Activated T-cell treated with anti-CD3 and anti-CD28 coated beads for 48 hours (primary cell): ENCODE results near the gene AGGF1.
"Not testable (repeated sequence)": the region's sequence is repeated elsewhere in the genome, so short reads cannot be mapped to it uniquely, and the experiment has no call there.

Source experiments
- DNase-seq: peaks from one replicate; pipeline ENCODE4 v3.0.0-alpha.2; 2020; ENCODE audit warnings: low read depth

The AGGF1 gene

GRCh38 chr5:77030097-77031071 lies at the start of gene AGGF1:
AGGF1 (plus strand) TSS chr5:77030404; CDS start chr5:77030767, 363 bp downstream.
- peak; percentile 87 for DNase-seq

- no peak for DNase-seq
Observed at GRCh38 chr5:76980518-76981144, 49.6 kb upstream of the AGGF1 start.

DNA sequence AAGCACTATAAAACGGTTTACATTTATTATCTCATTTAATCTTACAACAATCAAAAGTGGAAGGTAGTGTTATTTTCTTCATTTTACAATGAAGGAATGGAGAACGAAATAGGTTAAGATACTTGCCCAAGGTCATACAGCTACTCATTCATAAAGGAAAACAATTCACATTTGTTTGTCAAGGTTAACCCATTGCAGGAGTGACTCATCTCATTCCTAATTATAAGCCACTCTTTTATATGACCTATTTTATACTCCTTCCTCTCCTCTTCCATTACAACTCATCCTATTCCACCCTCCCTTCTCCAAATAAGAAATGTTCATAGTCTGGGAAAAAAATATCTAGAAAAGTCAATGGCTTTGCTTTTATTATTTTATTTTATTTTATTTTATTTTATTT lies 47.8 kb upstream of the AGGF1 start:
- no peak for DNase-seq

GRCh38 chr5:76983468-76983867 lies 46.7 kb upstream of the AGGF1 start:
- DNase-seq = no peak

- no peak for DNase-seq
Observed at GRCh38 chr5:76986825-76987526, 43.2 kb upstream of the AGGF1 start.

DNA sequence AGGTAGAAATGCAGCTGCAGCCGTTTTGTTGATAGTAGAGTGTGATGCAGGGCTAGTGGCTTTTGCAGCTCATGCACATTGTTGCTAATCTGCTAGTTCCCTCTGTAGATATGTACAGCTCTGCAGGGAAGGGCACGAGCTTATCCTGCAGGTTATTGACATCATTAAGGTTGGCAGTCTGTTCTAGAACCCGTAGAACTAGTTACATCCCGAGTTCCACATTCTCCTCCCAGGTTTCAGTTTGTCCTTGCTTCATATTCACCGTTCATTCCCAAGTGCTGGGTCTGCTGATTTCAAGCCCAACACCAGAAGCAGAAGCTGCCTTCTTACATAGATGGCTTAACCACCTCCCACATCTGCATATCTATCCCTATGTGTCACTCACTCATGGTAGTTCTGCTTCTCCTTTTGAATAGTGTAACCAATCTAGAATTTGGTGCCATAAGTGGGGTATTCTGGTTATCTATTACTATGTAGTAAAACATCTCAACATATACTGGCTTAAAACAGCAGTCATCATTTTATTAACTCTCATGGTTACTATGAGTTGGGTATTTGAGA lies 39.2 kb upstream of the AGGF1 start:
- DNase-seq = no peak

DNA sequence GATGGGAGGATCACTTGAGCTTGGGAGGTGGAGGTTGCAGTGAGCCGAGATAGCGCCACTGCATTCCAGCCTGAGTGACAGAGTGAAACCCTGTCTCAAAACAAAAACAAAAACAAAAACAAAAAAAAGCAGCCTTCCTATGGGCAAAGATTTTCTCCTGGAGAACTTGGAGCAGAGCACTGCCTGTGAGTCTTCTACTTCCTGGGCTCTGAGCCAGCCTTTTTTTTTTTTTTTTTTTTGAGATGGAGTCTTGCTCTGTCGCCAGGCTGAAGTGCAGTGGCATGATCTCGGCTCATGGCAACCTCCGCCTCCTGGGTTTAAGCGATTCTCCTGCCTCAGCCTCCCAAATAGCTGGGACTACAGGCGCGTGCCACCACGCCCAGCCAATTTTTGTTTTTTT lies 36.8 kb upstream of the AGGF1 start:
- DNase-seq = not testable (repeated sequence)

GRCh38 chr5:76994337-76994736 lies 35.9 kb upstream of the AGGF1 start:
- DNase-seq = no peak

GRCh38 chr5:76998251-76998650 lies 32.0 kb upstream of the AGGF1 start:
- DNase-seq = not testable (repeated sequence)

GRCh38 chr5:76999451-76999850 lies 30.8 kb upstream of the AGGF1 start:
- no peak for DNase-seq

GRCh38 chr5:77003246-77003645 lies 27.0 kb upstream of the AGGF1 start:
- no peak for DNase-seq

DNA sequence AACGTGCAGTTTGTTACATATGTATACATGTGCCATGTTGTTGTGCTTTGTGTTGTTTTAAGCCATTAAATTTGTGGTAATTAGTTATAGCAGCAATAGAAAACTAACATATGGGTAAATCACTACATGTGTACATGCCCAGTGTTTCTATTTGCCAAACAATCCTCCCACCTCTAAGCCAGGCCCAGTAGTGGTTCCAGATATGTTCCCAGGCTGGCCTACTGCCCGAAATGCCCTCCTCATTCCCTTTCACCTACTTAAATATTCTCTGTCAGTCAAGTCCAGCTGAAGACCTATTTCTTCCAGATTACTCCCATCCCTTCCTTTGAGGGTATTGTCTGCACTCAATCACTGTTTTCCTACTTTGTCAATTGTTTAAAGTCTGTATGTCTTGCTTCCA lies 24.1 kb upstream of the AGGF1 start:
- no peak for DNase-seq

DNA sequence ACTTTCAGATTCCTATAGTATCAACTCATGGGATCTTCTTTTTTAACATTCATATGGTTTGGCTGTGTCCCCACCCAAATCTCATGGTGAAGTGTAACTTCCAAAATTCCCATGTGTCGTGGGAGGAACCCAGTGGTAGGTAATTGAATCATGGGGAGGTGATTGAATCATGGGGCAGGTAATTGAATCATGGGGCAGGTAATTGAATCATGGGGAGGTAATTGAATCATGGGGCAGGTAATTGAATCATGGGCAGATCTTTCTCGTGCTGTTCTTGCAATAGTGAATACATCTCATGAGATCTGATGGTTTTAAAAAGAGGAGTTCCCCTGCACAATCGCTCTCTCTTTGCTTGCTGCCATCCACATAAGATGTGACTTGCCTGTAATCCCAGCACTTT lies 21.8 kb upstream of the AGGF1 start:
- DNase-seq = no peak

GRCh38 chr5:77010243-77010642 lies 20.0 kb upstream of the AGGF1 start:
- DNase-seq = no peak

- DNase-seq = no peak
Observed at GRCh38 chr5:77011498-77011897, 18.7 kb upstream of the AGGF1 start.

DNA sequence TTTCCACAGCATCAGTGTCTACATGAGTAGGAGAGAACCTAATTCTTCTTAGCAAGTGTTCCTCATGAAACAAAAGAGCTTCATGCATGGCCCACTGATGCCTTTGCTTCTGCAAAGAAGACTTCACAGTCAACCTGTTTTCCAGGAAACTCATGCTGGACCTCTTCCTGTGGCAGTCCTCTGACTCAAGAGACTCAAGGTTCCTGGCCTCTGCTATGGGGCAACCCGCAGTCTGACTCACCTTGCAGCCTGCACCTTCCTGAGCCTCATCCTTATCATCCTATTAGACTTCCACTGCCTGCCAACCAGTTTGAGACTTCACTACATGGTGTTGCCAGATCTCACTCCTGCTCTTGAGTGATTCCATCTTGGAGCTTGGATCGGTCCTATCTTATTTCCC lies 17.6 kb upstream of the AGGF1 start:
- DNase-seq = no peak

GRCh38 chr5:77015938-77016569 lies 14.2 kb upstream of the AGGF1 start:
- no peak for DNase-seq

- DNase-seq = no peak
Observed at GRCh38 chr5:77016962-77017361, 13.2 kb upstream of the AGGF1 start.

DNA sequence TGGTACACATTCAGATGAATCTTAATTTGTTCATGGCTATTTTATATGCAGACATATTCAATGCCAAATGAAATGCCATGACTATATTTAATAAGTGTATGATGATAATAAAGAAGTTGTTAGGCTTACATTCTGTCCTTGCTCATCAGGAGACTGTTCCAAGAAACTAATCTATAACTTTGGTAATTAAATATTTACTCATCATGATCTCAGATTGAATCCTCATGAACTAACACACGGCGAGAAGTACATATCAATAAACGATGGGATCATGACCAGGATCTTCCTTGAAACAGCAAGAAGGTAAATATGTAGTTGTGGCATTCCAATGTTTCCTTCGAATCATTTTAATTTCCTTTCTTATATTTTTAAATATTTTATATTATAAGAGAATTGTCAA lies 12.5 kb upstream of the AGGF1 start:
- no peak for DNase-seq

DNA sequence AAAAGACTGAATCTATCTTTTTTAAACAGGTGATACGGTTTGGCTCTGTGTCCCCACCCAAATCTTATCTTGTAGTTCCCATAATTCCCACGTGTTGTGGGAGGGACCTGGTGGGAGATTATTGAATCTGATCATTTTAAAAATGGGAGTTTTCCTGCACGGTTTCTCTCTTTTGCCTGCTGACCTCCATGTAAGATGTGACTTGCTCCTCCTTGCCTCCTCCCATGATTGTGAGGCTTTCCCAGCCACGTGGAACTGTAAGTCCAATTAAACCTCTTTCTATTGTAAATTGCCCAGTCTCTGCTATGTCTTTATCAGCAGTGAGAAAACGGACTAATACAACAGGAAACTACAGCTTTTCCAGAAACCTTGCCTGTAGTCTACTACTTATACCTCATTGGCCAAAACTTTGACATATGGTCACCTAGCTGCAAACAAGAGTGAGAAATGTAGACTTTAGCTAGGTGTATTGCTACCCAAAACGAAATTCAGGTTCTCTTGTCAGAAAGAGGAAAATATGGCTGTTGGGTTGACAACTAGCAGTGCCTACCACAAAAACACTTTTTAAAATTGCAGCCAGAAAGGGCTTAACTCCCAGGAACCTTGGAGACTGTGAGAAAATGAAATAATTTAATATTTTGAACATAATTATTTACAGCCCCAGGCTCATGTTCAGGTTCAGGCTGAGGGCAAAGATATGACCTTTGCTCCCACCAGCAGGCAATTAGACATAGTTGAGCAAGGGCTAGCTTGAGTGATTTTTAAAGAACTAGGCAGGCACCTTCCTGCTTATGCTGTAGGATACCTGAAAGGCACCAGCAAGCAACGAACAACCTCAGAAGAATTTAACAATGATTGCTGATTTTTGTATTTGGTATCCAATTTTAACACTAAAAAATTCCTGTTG lies 7.4 kb upstream of the AGGF1 start:
- no peak for DNase-seq

GRCh38 chr5:77024490-77024889 lies 5.7 kb upstream of the AGGF1 start:
- DNase-seq = no peak
